ENCODE results near the gene NDST1. TPM values are rescaled to one million over a fixed set of nuclear protein-coding genes. Genes with fewer than 3 reads are reported as not detected.

Gene NDST1
- total RNA-seq, 1 experiment from 2014 or later = 42.6 TPM

GRCh38 chr5:150488519-150489359, 19.2 kb upstream of the NDST1 start:
- peak; percentile 42 for ATAC-seq
- Histone ChIP-seq H3K9me3 (ENCODE audit: low read length) (no peaks in the 10 kb centered on the region), H3K36me3 (ENCODE audit: low read depth, low read length) (no peaks in the 10 kb centered on the region), H2AFZ (ENCODE audit: low read length) (no peak overlapping the region), H3K27ac (ENCODE audit: low read length) (peak overlapping the region; percentile 62), H4K20me1 (ENCODE audit: low read length) (peaks cover 29% of the 10 kb centered on the region; the same call in 1 of the 2 replicates), H3K4me2 (ENCODE audit: low read length) (peak overlapping the region; percentile 91), H3K9ac (ENCODE audit: low read length) (no peak overlapping the region), H3K4me1 (ENCODE audit: insufficient read depth, low read length) (peaks cover 53% of the 10 kb centered on the region), H3K79me2 (ENCODE audit: low read length) (peaks cover 76% of the 10 kb centered on the region), H3K27me3 (ENCODE audit: low read length) (no peaks in the 10 kb centered on the region), H3K4me3 (ENCODE audit: low read length) (peak overlapping the region; percentile 95; the same call in 1 of the 2 replicates), H3F3A (ENCODE audit: low read length, unreplicated experiment) (no peaks in the 10 kb centered on the region), H3K9me2 (replicated peaks; ENCODE audit: low read length) (no peaks in the 10 kb centered on the region)
- intact Hi-C loops (cut with micrococcal nuclease) = no loop called here
- no peak for TF ChIP-seq CTCF (conservative IDR thresholded peaks at IDR 0.05; ENCODE audit: low read depth, low read length)
- CTCF ChIA-PET = no interaction called here
- POLR2A ChIA-PET (ENCODE audit: unreplicated experiment) = no interaction called here
- BruUV-seq (replicated peaks) = no TSS peak
- peak; percentile 67 for DNase-seq

GRCh38 chr5:150489360-150490295, 18.3 kb upstream of the NDST1 start:
- no peak overlapping the region for H3K9ac ChIP-seq (ENCODE audit: low read length)
- H3K4me3 ChIP-seq (ENCODE audit: low read length) = no peak overlapping the region
- peaks cover 53% of the 10 kb centered on the region for H3K4me1 ChIP-seq (ENCODE audit: insufficient read depth, low read length)
- no peaks in the 10 kb centered on the region for H3K9me2 ChIP-seq (replicated peaks; ENCODE audit: low read length)
- H3K4me2 ChIP-seq (ENCODE audit: low read length) = peak overlapping the region; percentile 91
- H3K27ac ChIP-seq (ENCODE audit: low read length) = peak overlapping the region; percentile 62
- no peaks in the 10 kb centered on the region for H3K9me3 ChIP-seq (ENCODE audit: low read length)
- ATAC-seq = no peak
- POLR2A ChIA-PET (ENCODE audit: unreplicated experiment) = no interaction called here
- intact Hi-C loops (cut with micrococcal nuclease) = no loop called here
- TF ChIP-seq CTCF (conservative IDR thresholded peaks at IDR 0.05; ENCODE audit: low read depth, low read length) = no peak
- no peak for TF ChIP-seq EZH2phosphoT487 (IDR thresholded peaks at IDR 0.05; ENCODE audit: borderline replicate concordance, low read length)
- no peak for TF ChIP-seq EZH2 (IDR thresholded peaks at IDR 0.05; ENCODE audit: low read length, unreplicated experiment)
- H3K27me3 ChIP-seq (ENCODE audit: low read length) = no peaks in the 10 kb centered on the region
- CTCF ChIA-PET = no interaction called here
- DNase-seq = no peak
- peaks cover 83% of the 10 kb centered on the region for H3K79me2 ChIP-seq (ENCODE audit: low read length)
- H2AFZ ChIP-seq (ENCODE audit: low read length) = no peak overlapping the region
- no peaks in the 10 kb centered on the region for H3F3A ChIP-seq (ENCODE audit: low read length, unreplicated experiment)
- BruUV-seq (replicated peaks) = no TSS peak
- H4K20me1 ChIP-seq (ENCODE audit: low read length) = peaks cover 29% of the 10 kb centered on the region; the same call in 1 of the 2 replicates
- no peaks in the 10 kb centered on the region for H3K36me3 ChIP-seq (ENCODE audit: low read depth, low read length)
